ENCODE data around the gene PRCD. TPM values are rescaled to one million over a fixed set of nuclear protein-coding genes. Genes with fewer than 3 reads are reported as not detected.

PRCD gene, protein sequence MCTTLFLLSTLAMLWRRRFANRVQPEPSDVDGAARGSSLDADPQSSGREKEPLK
- total RNA-seq, result 2.4 TPM

DNA sequence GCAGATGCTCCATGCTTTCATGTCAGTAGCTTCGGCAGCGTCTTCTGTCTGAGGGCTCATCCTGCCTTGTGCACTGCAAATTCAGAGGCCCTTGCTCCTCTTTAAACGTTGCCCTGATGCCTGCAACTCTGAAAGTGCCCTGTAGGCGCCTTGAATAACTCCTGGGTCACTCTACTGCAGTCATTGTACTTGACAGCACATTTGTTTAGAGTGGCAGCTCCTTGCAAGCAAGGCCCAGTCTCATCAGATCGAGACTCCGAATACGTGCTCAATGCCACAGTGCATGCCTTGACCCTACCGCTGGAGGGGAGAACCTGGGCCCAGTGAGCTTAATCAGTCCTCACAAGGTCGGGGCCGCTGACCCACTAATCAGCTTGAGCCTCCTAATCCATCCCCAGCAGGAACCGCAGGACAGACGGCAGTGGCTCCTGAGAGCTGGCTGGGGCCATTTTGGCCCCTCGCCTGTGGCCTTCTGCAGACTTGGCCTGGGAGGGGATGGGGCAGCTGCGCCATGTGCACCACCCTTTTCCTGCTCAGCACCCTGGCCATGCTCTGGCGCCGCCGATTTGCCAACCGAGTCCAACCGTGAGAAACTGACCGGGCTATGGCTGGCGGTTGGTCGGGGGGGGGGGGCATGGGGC is at the start of gene PRCD:
TSS of gene PRCD (plus strand) at position 414 of the 641 bp plus-strand sequence. CDS start at position 512, 98 bp downstream.
- DNase-seq (ENCODE audit: low spot score in 2 of 2), result peak in 1 of 2 donors; percentile 30

DNA sequence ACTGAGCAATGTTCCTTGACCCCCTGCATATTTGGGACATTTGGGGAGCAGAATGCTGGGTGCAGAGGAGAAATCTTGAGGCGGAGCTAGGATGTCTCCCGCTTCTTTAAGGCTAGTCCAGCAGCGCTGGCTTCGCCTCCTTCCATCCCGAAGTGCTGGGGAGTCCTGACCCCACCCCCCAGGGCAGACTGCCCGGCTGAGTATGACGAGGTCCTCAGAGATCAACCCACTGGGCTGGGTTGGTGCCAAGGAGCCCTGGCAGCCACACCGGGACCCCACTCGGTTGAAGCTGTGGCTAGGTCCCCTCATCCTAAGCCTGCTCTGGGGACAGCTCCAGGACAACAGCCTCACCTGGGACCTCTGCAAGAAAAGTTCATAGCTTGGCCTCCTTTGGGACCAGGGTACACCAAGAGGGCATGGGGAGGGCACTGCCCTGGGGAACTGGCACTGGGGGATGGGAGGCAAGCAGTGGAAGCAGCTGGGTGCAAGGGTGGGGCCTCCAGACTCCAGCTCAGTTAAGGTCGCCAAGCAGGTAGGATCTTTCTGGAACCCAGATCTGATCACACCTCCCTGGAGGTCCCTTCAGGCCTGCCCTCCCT is 49.6 kb upstream of the PRCD start:
- FAIRE-seq (no peak), DNase-seq (ENCODE audit: low spot score in 2 of 2) (no peak)

More for the DNA sequence above, at the start of gene PRCD:
- no peak for FAIRE-seq

DNA sequence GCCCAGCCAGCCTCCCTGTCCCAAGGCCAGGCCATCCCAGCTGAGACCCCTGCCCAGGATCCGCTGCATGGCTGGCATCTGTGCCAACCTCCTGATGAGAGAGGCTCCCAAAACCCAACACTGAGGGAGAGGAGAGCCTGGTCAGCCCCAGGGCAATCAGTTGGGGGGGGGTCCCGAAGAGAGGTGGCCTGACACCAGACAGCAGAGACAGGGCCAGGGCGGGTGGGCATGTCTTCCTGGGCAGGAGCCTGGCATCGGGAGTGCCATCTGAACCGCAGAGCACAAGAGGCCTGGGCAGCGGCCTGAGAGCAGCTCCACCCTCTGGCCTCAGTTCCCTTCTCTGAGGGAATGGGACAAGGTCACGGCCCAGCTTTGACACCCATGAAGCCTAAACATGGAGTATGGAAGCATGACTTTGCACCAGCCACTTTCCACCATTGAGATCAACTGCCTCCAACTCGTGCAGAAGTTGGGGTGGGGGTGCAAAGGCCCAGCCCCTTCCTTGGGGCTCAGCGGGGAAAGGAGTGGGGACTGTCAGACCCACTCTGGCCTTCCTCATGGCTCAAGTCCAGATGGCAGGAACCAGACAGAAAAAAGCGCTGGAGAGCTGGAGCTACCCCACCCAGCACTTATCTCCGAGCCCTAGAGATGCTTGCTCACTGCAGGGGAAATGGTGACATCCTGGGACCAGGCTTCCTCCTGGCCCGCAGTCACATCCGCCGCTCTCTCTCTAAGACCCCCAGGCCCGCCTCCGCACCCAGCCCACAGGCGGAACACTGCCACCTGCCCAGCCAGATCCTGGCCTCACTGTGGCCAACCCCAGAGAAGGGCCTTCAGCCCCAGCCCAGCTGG is 48.3 kb upstream of the PRCD start:
- FAIRE-seq (no peak), DNase-seq (ENCODE audit: low spot score in 2 of 2) (no peak)

DNA sequence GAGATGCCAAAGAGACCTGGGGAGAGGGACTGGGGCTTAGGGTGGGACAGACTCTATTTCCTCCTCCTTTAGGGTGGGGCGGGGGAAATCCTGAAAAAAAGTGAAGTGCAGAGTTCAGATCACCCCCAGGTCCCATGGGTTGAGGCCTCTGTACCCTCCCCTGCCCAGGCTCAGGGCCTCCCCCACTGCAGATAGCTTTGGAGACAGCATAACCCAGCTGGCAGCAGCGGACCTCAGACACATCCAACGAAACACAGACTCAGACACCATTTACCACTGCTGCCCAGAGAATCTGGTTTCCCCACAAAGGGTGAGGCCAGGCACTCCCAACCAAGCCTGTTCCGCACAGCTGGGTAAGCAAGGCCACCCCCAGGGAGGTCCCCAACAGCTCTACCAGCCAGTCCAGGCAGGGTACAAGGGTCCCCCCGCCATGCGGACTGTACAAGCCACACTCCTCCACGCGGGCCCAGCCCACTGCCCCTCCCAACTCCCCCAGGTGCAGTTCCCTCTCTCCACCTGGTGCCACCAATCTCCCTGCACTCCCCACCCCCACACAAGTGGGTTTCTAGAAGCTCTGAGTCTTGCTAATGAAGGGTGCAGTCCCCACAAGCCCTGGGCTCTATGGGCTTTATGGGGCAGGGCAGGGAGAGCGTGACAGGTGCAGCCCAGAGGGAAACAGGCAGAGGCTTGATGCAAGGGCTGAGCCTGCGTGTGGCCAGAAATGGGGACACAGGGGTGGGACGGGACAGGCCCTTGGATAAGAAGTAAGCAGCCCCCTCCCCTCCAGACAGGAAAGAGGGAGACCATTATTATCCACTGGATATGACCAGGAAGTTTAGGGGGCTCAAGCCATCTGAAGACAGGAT is 47.5 kb upstream of the PRCD start:
- FAIRE-seq (no peak), DNase-seq (ENCODE audit: low spot score in 2 of 2) (no peak)

DNA sequence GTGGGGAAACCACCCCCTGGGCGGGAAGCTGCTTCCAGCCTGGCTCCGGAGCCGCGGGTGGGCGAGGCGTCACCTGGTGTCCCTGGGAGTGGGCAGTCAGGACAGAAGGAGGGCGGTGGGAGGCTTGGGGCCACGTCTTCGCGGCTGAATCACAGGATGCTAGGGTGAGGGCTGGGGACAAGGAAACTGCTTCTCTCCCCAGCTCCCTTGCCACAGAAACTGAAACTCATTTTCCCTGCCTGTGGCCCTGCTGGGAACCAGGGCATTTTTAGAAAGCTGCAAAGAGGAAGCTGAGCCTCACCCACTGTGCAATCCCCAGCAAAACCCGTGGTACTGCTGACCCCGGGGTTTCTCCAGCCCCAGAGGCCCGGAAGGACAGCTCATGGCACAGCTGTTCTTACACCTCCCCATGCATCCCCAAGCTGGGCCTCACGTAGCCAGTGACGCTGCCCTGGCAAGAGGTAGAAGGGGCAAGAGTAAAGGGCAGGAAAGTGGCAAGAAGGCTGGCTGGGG is 46.8 kb upstream of the PRCD start:
- FAIRE-seq (no peak), DNase-seq (ENCODE audit: low spot score in 2 of 2) (peak in 1 of 2 donors; percentile 69)

DNA sequence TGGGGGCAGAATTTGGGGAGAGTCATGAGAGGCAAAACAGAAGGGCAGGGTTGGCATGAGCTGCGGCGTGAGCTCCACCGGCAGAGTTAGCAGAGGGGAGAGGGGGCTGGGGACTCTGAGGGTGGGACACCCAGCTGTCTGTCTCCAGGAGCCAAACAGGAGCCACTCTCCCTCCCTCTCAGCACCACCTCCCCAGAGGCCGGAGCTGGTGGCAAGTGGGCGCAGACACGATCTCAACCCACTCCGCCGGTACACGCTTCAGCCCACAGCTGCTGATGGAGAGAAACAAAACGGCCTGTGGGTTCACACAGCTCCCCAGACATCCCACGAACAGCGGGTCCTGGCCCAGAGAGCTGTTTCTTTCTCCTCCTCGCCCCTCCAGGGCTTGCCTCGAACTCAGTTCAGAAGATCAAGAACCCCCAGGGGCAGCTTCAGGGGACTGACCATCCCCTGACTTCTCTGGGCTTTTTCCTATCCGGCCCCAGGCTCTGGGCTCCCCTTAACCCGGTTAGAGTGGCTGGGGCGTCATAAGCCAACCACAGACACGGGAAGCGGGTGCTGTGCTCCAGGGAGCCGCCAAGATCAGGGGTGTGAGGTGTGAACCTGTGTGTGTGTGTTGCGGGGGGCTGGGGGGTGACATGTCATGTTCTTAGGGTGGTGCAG is 46.2 kb upstream of the PRCD start:
- no peak for FAIRE-seq
- DNase-seq (ENCODE audit: low spot score in 2 of 2), result no peak

DNA sequence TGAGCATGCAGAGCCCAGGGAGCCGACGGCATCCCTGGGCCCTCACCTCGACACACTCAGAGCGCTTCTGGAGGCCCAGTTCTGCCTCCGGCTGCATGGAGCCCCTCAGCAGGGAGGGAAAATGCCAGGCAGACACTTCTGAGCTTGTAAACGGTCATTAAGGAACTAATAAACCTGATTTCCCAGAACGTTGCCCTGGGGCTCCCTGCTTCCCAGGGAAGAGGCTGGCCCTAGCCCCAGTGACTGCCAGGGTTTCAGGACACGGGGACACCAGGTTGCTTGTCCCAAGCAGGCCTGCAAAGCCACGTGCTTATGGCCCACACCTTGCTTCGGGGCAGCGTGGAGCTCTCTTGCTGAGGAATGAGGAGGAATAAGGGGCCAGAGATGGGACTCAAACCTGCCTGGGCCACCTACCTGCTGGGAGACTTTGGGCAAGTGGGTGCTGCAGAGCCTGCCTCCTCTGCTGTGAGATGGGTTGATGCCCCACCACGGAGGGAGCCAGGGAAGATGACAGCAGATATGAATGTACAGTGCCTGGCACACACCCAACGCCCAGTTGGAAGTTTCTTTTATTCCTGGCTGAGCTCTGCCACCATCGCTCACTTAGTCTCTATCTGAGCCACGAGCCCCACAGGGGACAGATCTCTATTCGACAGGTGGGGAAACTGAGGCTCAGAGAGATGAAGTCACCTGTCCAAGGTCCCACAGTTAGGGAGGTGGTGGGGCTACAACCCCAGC is 44.0 kb upstream of the PRCD start:
- DNase-seq (ENCODE audit: low spot score in 2 of 2), result no peak

DNA sequence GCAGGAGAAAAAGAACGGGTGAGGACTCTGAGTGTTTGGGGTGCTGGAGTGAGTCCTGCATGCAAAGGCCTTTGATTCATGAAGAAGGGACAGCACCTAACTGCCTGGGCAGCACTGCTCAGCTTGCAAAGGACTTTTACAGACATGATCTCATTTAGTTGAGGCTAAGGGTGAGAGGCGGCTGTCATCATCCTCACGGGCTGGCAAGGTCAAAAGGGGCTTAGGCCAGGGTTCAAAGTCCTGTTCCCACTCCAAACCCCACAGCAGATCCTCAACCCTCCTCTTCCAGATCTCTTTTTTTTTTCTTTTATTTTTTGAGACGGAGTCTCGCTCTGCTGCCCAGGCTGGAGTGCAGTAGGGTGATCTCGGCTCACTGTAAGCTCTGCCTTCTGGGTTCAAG is 43.4 kb upstream of the PRCD start:
- DNase-seq (ENCODE audit: low spot score in 2 of 2) (no peak), FAIRE-seq (no peak)

More for the DNA sequence above, 44.0 kb upstream of the PRCD start:
- FAIRE-seq, result no peak

DNA sequence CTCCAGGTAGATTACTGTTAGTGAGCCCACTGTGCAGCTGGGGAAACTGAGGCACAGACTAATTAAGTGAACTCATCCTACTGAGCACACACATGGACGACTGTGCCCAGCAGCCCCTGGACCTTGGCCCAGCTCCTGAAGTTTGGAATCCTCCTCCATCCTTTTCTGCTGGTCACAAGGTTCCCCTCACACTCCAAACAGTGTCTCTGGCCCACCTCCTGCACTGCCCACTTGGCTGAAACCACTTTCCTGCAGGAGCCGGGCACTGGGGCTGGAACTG is 42.2 kb upstream of the PRCD start:
- FAIRE-seq (no peak), DNase-seq (ENCODE audit: low spot score in 2 of 2) (no peak)

DNA sequence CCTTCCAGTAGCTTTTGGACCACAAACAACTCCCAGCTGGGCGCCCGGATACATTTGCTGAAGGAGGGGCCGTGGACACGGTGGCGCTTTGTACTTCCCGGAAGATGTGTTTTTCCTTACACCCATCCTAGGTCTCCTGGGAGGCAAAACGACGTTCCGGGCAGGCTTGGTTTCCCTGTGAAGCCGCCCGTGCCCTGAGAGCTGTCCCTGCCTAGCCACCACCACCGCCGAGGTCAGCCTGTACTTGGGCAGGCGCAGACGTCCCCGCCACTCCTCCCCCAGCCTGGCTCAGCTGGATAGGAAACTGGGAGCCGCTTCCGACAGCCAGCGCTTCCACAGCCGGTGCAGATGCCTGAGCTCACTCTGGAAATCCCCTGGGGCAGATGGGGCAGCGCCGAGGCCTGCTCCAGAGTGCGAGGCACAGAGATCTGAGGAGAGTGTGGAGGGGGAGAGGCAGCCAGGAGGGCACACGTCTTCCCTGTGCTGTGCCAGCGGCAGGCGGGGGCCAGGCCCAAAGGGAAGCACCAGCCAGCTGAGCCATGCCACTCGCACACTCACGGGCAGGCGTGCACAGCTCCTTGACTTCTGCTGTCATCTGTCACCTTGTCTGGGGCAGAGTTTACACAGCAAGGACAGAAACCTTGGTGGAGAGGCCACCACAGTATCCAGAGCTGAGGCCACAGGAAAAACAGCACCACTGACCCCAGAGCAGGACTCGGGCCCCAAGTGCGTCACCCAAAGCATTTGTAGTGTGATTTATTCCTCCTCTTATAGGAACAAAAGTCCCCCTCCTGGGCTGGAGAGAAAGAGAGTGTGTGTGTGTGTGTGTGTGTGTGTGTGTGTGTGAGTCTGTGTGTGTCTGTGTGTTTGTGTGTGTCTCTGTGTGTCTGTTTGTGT is 41.6 kb upstream of the PRCD start:
- FAIRE-seq (no peak), DNase-seq (ENCODE audit: low spot score in 2 of 2) (peak; percentile 56 to 75)

DNA sequence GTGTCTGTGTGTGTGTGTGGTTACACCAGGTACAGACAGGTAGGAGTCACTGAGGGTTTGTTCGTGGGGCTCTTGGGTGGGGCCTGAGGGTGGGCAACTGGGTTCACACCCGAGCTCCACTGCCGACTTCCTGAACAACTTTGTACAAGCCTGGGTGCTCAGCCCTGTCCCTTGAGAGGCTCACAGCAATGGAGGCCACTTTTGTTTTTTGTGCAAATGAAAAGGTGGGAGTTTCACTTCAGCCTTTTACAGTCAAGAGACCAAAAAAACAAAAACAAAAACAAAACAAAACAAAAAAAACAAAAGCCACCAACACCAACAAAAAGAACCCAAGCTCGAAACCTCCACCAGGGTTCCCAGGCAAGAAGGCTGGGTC is 41.0 kb upstream of the PRCD start:
- no peak for DNase-seq (ENCODE audit: low spot score in 2 of 2)
- no peak for FAIRE-seq

DNA sequence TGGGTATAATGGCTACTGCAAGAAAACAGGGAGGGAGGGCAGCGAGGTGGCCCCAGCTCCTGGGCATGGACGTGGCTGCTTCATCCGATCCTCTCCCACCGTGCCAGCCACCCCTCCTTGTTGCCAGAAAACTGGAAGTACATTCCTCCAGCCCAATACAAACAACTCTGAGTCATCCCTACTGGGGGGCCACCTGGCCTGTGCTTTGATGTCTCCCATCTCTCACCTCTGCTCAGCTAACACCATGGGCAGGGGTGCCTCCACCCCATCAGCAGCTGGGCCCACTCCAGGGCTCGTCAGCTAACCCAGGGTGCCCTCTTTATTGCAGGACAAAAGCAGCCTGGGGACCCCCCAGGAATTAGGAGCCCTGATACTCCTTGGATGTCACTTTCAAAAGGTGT is 40.6 kb upstream of the PRCD start:
- DNase-seq (ENCODE audit: low spot score in 2 of 2), result no peak
- FAIRE-seq, result no peak

DNA sequence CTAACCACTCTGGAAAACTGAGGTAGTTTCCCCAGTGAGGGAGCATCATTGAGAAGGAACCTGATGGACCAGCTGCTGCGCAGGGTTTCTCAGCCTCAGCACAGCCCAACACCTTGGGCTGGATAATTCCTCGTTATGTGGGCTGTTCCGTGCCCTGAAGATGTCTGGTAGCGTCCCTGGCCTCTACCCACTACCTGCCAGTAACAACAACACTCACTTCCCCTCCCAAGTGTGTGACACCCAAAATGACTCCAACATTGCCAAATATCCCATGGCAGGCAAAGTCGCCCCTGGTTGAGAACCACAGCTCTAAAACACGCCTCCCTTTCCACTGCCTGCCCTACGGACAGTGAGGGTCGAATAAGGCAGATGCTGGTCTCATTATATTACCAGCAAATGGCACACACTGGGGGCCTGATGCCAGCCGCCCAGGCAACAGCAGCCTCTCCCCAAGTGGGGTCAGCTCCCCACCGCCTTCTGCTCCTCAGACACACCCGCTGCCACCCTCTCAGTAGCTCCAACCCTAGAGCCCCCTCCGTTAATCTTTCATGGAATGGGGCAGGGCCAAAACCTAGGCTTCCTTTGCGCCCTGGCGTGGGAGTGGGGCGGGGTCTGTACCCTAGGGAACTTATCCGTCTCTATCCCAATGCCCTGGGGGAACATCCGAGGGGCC is 39.6 kb upstream of the PRCD start:
- FAIRE-seq, result no peak

DNA sequence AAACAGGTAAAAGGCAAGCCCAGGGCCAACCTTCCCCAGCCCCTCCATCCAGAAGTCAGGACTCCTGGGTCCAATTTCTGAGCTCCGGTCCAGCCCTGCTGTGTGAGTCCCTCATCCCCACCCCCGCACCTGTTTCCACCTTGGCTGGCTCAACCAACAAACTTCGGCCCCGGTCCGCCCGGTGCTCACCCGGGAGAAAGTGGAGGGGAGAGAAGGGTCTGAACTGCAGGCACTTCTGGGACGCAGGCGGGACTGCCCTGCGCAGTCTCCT is 39.2 kb upstream of the PRCD start:
- DNase-seq (ENCODE audit: low spot score in 2 of 2) (no peak), FAIRE-seq (no peak)

More for the DNA sequence above, 39.6 kb upstream of the PRCD start:
- no peak for DNase-seq (ENCODE audit: low spot score in 2 of 2)

DNA sequence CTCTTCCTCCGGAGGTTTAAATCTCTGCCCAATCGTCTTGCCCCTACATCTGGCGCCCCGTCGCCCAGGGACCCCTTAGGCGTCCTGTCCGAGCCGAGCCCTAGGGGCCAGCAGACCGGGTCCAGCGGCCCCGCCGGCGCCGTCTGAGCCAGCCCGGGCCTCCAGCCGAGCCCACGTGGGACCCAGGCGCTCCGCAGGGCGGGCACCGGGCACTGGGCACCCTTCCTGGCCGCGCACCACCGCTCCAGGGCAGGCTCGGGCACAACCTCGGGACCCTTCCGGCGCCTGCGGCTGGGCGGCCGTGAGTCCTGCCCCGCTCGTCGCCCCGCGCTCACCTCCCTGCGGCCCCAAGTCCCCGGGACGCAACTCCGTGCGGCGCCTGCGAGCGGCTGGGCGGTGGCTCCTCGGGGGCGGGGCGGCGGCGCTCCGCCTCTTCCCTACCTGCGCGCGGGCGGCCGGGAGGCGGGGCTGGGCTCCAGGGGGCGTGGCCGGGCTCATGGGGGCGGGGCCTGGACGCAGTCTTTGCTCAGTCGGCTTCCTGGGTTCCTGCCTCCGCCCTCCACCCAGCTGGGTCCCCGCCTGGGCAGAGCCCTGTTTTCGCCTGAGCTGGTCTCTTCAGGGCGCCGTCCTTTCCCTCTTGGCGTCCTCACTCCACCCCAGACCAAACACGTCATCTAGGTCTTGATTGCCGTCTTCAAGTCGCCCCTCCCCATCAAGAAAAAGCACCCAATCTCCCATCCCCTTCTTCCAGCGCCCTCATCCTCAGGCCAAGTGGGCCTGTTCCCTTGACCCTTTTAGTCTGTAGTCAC is 38.6 kb upstream of the PRCD start, which contains the start of gene RHBDF2:
TSS of gene RHBDF2 (minus strand) at position 406 of the 809 bp plus-strand sequence. CDS start 19,899 bp downstream, outside the sequence.
- DNase-seq (ENCODE audit: low spot score in 2 of 2), result peak; percentile 78 to 89
- no peak for FAIRE-seq

DNA sequence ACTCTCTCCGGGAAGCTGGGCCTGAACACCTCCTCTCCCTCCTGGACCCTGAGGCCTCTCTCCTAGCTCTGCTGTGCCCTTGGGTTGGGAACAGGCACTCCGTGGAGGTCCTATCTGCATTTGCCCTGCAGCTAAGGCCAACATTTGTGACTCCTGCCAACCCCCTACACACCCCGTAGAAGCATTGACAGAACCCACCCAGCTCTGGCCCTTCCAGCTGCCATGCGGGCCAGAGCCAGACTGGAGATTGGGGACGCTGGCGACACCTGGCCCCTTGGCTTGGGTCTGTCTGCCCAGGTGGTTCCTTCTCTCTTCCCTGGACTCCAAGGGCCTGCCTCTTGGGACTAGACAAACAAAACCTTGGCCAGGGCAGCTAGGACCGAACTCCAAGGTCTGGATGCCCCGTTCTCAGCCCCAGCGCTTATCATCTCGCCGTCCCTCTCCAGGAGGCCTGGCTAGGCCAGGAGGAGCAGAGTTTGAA is 38.0 kb upstream of the PRCD start:
- FAIRE-seq (no peak), DNase-seq (ENCODE audit: low spot score in 2 of 2) (no peak)

All from frontal cortex (tissue), 4 donors.